Uterus (tissue), 2 donors: ENCODE measurements around the gene KCNAB2.

Experiments used
- POLR2A ChIP-seq, 2 donors: fragments of 450-650 bp; IDR thresholded peaks; one replicate each; pipeline ENCODE4 v1.6.1; 2016; ENCODE audit warnings: antibody characterized with exemption in 2 of 2, mild to moderate bottlenecking in 1 of 2, moderate library complexity in 1 of 2
- TF ChIP-seq, protein P1 (sequence below), 4 experiments: fragments of 200-600 bp in 2 of 4; fragments of 450-650 bp in 2 of 4; sonication (generic) in 2 of 4; IDR thresholded peaks; one replicate each; pipeline ENCODE4 v1.5.1; 2016 to 2019; ENCODE audit warnings: antibody characterized with exemption in 4 of 4, mild to moderate bottlenecking in 2 of 4, moderate library complexity in 1 of 4

DNA sequence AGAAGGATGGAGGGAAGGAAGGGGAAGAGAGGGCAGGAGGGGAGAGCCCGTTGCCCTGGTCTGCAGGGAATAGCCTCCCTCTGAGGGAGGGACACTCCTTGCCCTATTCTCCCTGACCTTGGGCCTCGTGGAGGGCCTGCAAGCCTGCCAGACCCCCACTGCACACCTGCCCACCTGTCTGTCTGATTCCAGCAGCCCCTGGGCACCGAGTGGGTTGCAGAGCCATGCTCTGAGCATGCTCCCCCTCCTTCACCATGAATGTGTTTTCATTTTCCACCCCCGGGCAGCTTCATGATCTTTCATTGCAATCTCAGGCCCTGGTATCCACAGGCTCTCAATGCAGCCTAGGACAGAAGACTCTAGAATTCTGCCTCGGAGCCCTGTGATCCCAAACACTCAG, 48.4 kb upstream of the KCNAB2 start:
- TF ChIP-seq, protein P1, sequence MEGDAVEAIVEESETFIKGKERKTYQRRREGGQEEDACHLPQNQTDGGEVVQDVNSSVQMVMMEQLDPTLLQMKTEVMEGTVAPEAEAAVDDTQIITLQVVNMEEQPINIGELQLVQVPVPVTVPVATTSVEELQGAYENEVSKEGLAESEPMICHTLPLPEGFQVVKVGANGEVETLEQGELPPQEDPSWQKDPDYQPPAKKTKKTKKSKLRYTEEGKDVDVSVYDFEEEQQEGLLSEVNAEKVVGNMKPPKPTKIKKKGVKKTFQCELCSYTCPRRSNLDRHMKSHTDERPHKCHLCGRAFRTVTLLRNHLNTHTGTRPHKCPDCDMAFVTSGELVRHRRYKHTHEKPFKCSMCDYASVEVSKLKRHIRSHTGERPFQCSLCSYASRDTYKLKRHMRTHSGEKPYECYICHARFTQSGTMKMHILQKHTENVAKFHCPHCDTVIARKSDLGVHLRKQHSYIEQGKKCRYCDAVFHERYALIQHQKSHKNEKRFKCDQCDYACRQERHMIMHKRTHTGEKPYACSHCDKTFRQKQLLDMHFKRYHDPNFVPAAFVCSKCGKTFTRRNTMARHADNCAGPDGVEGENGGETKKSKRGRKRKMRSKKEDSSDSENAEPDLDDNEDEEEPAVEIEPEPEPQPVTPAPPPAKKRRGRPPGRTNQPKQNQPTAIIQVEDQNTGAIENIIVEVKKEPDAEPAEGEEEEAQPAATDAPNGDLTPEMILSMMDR (IDR thresholded peaks at IDR 0.05) = no peak
- TF ChIP-seq POLR2A (IDR thresholded peaks at IDR 0.05) = no peak
